Lung (tissue), 12 donors: Measurements from ENCODE around the gene SH3PXD2A. TPM values are rescaled to one million over a fixed set of nuclear protein-coding genes. Genes with fewer than 3 reads are reported as not detected.
A peak's percentile ranks its signal among the peaks of the same experiment; 100 is the strongest.

Source experiments
- ATAC-seq: fragments of 200-7000 bp; cut with Tn5 transposase; one replicate; pipeline ENCODE4 v1.9.1; 2020; ENCODE audit warnings: moderate number of reproducible peaks; ENCODE audit not compliant: insufficient read depth, low FRiP score
- DNase-seq, 3 donors: peaks; one replicate each; pipeline ENCODE4 v3.0.0-alpha.2; 2013 to 2017
- H3K27ac ChIP-seq, 2 donors: one replicate each; pipeline ENCODE4 v1.5.1; 2013; ENCODE audit warnings: mild to moderate bottlenecking in 2 of 2, moderate library complexity in 2 of 2, control low read depth in 1 of 2, inconsistent platforms in 1 of 2, low read depth in 1 of 2, low read length in 1 of 2
- H3K27me3 ChIP-seq, 3 donors: one replicate each; pipeline ENCODE4 v1.5.1; 2013; ENCODE audit warnings: low read length in 2 of 3; ENCODE audit not compliant: control insufficient read depth in 3 of 3, insufficient read depth in 3 of 3
- H3K36me3 ChIP-seq, 4 donors: one replicate each; pipeline ENCODE4 v1.5.1; 2013; ENCODE audit warnings: low read length in 4 of 4, mild to moderate bottlenecking in 1 of 4, moderate library complexity in 1 of 4; ENCODE audit not compliant: control insufficient read depth in 4 of 4, insufficient read depth in 4 of 4
- H3K4me1 ChIP-seq, 5 donors: one replicate each; pipeline ENCODE4 v1.5.1; 2013; ENCODE audit warnings: low read length in 5 of 5, mild to moderate bottlenecking in 2 of 5, moderate library complexity in 1 of 5; ENCODE audit not compliant: control insufficient read depth in 5 of 5, insufficient read depth in 5 of 5
- H3K4me3 ChIP-seq: one replicate; pipeline ENCODE4 v1.5.1; 2013; ENCODE audit warnings: mild to moderate bottlenecking, control low read depth, moderate library complexity
- H3K9ac ChIP-seq, 2 donors: one replicate each; pipeline ENCODE4 v1.5.1; 2013; ENCODE audit warnings: low read length in 2 of 2, control low read depth in 1 of 2; ENCODE audit not compliant: insufficient read depth in 1 of 2
- H3K9me3 ChIP-seq, 4 donors: one replicate each; pipeline ENCODE4 v1.5.1; 2013; ENCODE audit warnings: low read length in 3 of 4, mild to moderate bottlenecking in 1 of 4, moderate library complexity in 1 of 4; ENCODE audit not compliant: control insufficient read depth in 4 of 4, insufficient read depth in 3 of 4
- WGBS, 2 donors: extraction: QIAGEN DNeasy Blood & Tissue Kit; methylation state at CpG; one replicate each; pipeline ENCODE4 v1.1.7; 2013; 5-methylcytosine and 5-hydroxymethylcytosine counted together
- polyA plus RNA-seq, 2 donors: library from polyadenylated mRNA; stranded (reverse); fragments of 200-250 nt; gene quantifications; one replicate each; pipeline ENCODE4 v1.2.1, GENCODE V29; 2013
- total RNA-seq, 2 donors: library from RNA; depleted of rRNA in 1 of 2; stranded (reverse); fragments of >200 nt in 1 of 2; gene quantifications; one replicate each; pipeline ENCODE4 v1.2.1, GENCODE V29; 2014 to 2021
- TF ChIP-seq, protein P1 (sequence below): IDR thresholded peaks from 2 replicates; pipeline ENCODE4 v1.5.1; 2012; ENCODE audit warnings: mild to moderate bottlenecking; ENCODE audit errors: control extremely low read depth, extremely low read depth
- donor health status: control.
- donor health status: control.
- donor health status: Bipolar disorder and iron deficiency.
- donor health status: healthy.
- donor health status: DM: yes; HTN: yes; CAD: no.

Gene SH3PXD2A
- total and polyA plus RNA-seq, 4 donors, result 9.9 to 53.2 (median 29.2) TPM

DNA sequence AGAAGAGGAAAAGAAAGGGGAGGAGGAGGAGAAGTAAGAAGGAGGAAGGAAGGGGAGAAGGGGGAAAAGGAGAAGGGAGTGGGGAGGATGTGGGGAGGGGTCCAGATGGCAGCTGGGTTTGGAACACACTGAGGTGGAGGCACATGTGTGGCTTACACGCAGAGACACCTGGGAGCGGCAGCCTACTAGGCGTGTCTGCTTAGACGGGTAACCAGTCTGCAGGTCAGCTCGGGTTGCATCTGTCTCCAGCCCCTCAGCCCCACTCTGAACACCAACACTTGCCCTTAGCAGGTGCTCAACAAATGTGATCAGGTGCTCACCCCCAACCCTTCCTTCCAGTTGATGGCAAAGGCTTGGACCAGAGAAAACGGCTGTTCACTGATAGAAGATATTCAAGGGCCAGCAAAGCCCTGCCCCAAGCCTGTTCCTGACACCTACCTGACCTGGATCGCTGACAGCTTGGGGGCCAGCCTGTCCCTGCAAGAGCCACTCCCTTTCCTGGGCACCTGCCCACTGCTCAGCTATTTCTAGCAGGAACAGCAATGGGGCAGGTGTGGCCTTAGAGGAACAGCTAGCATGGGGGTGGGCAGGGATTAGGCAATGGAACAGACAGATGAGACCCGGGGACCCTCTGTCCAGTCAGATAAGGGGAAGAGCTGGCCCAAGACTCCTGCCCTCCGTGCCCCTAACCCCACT is 70.5 kb downstream of the SH3PXD2A start:
- Histone ChIP-seq H3K9ac (no peak overlapping the region), H3K27me3 (no peaks in the 10 kb centered on the region), H3K4me1 (peaks cover 0 to 49% (median 25%) of the 10 kb centered on the region in 5 donors), H3K4me3 (no peak overlapping the region), H3K9me3 (no peaks in the 10 kb centered on the region), H3K36me3 (no peaks in the 10 kb centered on the region), H3K27ac (no peak overlapping the region)
- ATAC-seq (peak; percentile 20), DNase-seq (no peak)
- WGBS, 2 donors, result 71 to 72% methylated on average over 9 of the region's 9 CpGs
- TF ChIP-seq, protein P1, sequence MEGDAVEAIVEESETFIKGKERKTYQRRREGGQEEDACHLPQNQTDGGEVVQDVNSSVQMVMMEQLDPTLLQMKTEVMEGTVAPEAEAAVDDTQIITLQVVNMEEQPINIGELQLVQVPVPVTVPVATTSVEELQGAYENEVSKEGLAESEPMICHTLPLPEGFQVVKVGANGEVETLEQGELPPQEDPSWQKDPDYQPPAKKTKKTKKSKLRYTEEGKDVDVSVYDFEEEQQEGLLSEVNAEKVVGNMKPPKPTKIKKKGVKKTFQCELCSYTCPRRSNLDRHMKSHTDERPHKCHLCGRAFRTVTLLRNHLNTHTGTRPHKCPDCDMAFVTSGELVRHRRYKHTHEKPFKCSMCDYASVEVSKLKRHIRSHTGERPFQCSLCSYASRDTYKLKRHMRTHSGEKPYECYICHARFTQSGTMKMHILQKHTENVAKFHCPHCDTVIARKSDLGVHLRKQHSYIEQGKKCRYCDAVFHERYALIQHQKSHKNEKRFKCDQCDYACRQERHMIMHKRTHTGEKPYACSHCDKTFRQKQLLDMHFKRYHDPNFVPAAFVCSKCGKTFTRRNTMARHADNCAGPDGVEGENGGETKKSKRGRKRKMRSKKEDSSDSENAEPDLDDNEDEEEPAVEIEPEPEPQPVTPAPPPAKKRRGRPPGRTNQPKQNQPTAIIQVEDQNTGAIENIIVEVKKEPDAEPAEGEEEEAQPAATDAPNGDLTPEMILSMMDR, result no peak

DNA sequence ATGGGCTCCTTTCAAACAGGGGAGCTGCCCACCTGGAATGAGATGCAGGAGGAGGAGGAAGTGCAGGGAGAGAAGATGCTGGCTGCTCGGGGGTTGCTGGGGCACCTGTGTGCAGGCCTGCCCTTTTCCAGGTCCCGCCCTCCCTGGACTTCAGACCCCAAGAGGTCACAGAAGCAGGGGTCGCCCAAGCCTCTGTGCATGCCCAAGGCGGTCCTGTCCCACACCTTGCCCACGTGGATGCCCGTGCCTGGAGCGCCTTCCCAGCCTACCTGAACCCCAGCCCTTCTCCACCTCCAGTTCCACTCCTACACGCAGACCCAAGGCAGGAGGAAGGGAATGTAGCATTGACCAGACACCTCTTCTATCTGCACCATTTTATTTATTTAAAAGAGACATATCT is 71.3 kb downstream of the SH3PXD2A start:
- TF ChIP-seq, protein P1, result no peak
- no peaks in the 10 kb centered on the region for H3K9me3 ChIP-seq
- no peak overlapping the region for H3K4me3 ChIP-seq
- H3K27ac ChIP-seq, result no peak overlapping the region
- H3K36me3 ChIP-seq, result no peaks in the 10 kb centered on the region
- H3K4me1 ChIP-seq, result peaks cover 0 to 55% (median 18%) of the 10 kb centered on the region in 5 donors
- no peak overlapping the region for H3K9ac ChIP-seq
- 89 to 92% methylated on average over 8 of the region's 8 CpGs for WGBS, 2 donors
- DNase-seq (no peak), ATAC-seq (no peak)
- no peaks in the 10 kb centered on the region for H3K27me3 ChIP-seq

DNA sequence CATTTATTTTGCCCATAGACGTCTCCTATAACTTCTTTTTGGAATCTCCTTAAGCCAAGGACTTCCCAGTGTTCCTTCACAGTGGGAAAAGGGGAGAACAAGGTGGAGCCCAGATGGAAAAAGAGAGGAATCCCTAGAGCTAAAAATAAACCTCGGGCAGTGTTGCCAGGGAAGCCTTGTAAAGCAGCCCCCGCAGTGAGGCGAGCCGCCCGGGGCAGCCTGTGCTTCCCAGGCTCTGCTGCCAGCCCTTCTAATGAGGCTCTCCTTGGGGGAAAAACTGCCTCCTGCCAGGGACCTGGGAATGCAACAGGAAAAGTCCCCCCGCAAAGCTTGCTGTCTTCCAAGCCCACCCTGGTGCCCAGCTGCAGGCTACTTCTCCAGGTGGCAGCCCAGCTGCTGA is 71.7 kb downstream of the SH3PXD2A start:
- Histone ChIP-seq H3K4me1 (peaks cover 0 to 56% (median 21%) of the 10 kb centered on the region in 5 donors), H3K9me3 (no peaks in the 10 kb centered on the region), H3K4me3 (no peak overlapping the region), H3K27ac (no peak overlapping the region), H3K27me3 (no peaks in the 10 kb centered on the region), H3K36me3 (no peaks in the 10 kb centered on the region), H3K9ac (no peak overlapping the region)
- DNase-seq, result no peak
- 79 to 86% methylated on average over 7 of the region's 7 CpGs for WGBS, 2 donors
- TF ChIP-seq, protein P1, result no peak
- ATAC-seq, result no peak
